ENCODE measurements around the gene DCAF11.

DCAF11 gene

DNA sequence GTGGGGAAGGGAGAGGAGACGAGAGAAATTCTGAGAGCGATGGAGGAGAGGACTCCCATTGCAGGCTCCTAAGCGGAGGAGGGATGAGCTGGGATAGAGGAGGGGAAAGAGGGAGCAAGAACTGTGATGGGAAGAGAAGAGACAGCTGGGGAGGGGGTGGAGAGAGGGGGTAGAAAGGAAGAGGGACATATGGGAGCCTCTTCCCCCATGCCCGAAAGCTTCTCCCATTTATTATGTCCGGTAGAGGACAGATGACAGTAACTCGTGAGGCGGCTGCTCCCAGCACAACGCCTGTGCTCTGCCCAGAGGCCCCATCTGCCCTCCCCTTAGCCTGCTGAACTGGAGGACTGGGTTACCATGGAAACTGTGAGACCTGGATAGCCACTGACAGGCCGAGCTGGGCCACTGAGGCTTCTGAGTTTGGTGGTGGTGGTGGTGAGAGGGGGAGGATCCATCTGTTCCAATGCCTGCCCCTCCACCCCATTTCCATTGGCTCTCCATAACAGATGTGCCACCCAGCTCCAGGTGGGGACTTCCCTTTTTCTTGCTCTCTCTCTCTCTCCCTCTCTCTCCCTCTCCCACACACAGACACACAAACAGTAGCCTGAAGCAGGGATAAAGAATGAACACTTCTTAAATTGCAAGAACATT lies 35.0 kb upstream of the DCAF11 start:
- no peak for DNase-seq

DNA sequence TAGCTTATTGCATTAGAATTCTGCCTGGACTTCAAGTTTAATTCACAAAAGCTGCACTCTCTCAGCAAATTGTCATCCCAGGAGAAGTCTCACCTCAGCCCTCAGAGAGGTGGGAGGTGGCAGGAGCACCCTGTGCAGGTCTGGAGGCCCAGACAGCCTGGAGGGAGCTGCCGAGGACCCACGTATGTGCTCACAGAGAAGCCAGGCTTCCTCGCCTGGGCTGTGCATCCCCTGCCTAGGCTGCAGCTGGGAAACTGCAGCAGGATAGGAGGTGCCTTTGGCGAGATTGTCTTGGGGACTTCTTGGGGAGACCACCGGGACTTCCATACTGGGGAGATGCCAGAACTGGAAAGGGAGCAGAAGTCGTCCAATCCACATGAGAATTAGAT lies 34.4 kb upstream of the DCAF11 start:
- DNase-seq = no peak

DNA sequence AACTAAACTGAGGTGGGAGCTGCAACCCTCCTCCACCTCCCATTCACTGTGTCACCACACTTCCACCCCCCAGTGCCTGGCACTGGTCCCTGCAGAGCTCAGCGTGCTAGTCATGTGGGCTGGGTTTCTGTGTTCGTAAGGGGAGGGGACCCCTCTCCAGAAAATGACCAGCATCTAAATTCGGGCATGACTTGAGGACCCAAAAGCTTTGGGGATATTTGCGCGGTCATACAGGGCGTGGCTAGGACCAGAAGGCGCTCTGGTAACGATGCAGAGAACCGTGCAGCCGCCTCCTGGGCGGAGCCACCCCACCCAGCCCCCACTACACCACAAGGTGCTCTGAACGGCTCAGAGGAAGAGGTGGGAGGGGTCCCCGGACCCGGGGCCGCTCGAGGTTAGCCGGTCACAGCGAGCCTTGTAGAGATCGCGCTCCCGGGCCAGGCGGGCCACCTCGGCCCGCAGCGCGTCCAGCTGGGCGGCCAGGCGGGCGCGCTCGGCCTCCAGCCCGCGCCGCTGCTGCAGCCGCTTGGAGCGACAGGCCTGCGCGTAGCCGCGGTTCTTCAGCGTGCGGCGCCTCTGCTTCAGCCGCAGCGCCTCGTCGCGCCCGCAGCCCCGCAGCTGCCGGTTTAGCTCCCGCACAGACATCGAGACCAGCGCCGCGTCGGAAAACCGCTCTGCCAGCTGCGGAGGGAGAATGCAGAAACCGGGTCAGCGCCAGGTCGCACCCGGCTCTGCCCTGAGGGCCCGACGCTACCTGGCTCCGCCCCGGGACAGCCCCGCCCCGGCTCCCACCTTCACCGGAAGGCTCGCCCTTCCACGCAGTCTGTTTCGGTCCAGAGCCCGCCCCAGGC lies 33.5 kb upstream of the DCAF11 start:
- DNase-seq = no peak

DNA sequence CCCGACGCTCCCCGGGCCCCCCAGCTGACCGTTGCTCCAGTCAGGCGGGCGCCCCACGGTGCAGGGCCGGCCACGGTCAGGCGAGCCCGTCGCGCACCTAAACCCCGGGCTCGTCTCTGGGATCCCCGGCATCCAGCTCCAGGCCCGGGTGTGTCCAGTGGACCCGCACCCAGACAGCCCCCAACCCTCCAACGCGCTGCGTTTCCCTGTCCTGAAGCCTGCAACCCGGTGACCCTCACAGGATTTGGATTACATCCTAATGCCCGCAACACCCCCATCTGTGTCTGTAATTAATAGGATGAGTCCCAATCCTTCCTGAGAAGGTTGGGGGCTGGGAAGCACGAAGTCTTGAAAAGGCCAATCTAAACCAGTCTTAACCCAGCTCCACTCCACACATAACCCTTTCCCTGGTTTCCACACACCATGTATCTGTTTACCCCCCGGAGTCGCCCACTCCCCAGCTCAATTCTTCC lies 32.8 kb upstream of the DCAF11 start:
- DNase-seq = no peak

DNA sequence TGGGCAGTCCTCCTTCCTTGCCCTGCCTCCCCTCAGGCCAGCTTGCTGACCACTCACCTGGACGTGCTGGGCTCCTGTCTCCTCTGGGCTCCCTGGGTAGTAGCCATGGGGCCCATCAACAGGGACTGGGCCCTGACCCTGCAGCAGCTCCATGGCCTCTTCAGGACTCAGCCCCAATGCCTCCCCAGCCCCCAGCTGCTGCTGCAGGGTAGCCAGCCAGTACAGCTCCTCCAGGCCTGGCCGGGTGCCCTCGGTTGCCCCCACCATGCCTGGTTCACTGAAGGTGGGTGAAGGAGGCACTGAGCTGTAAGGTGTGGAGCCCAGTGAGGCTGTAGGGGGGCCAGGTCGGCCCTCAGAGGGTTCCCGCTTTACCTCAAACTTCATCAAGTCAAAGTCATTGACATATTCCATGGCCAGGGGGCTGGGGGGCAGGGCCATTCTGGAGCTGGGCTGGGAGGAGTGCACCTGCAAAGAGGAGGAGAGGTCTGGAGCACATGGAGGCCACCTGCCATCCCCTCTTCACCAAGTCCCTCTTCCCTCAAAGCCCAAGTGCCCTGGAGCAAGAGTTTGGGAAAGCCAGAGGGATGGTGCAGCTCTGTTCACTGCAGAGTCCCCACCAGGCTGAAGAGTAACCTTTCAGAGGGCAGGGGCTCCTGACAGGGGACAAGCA lies 32.0 kb upstream of the DCAF11 start:
- no peak for DNase-seq

DNA sequence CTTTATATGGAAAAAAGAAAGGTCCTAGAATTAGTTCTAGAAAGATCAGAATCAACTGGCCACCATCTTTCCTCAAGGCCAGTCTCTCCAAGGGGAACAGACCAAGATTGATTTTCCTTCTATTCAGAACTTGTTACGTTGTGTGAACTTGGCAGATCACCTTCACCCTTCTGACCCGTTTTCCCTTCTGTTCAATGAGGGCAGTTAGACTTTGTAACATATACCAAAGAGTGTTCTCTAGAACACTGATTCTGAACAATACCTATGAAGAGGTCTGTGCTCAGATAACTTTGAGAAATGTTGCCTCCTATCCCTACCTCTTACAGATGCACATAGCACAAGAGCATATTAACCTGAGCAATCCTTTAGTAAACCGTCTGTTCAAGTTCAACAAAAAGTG lies 31.1 kb upstream of the DCAF11 start:
- DNase-seq = no peak

DNA sequence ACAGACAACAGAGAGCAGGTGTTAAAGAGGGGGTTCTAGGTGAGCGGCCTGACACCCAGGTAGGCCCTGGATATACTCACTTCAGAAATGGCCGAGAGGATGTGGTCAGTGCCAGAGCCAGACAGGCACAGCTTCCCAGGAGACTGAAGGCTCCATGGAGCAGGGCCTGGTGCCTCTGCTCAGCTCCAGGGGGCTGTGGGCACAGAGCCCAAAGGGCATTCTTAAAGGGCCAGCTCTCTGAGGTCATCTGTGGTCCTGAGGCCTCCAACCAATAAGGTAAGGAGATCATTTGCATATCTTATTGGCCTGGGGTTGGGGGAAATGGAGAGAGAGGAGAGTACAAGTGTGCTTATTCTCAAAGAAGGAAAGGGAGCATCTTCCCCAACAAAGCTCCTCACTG lies 30.1 kb upstream of the DCAF11 start:
- no peak for DNase-seq

DNA sequence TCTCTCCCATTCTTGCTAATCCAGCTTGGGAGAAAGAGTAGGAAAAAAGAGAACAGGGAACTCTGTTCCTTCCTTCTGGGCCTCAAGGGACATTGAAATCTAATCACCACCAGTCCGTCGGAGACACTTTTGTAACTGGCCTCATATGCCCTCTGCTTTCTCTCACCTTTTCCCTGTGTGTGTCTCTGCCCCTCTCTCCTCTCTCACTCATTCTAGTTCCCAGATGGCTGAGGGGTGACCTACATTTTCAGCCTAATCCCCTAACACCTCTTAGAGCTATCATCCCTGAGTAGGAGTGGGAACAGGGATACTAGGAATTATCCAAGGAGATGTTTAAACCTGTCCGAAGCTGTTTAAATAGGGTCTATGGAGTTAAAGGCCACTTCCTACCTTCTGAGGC lies 29.4 kb upstream of the DCAF11 start:
- no peak for DNase-seq

DNA sequence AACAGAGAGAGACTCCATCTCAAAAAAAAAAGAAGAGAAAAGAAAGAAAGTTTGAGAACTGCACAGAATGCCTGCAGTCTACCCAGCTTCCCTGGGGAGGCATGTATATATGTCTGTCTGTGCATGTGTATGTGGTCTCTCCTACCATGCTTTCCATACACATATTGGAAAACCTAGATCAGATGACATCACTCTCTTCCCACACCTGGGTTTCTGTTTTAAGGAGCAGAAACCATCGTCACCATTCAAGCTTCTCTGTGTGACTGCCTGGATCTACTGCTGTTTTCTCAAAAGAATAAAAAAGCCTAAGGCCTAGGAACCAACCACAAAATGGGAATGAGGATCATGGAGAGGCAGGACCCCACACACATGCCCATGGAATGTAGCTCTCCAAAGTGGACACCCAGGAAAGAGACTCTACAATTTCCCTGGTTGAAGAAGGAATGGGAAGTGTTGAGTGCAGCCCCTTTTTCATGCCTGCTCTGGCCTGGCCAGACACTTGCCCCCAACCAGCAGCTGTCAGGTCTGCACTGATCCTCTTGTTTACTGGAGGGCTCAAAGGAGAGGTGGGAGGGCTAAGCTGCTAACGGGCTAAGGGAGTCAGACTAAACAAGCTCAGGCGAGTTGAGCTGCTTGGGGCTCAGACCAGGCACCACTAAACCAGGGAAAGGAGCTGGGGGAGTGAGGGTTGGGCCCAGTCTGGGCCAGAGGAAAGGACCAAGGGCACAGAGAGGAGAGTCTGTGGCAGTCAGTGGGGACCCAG lies 28.2 kb upstream of the DCAF11 start:
- DNase-seq = no peak

DNA sequence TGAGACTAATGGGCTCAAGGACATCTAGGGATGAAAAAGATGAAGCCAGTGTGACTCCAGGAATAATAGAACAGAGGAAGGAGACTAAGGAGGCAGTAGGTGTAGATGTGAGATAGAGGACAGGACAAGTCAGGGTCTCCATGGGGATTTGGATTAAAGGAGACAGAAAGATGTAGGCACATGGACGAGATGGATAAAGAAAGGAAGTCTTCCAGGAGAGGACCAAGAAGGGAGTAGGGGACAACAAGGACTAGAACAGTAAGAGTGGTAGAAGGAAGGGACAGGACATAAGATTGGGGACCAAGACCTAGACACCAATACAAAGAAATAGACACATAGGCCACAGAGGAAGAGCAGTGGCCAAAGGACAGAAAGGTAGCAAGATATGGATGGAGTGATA lies 27.6 kb upstream of the DCAF11 start:
- DNase-seq = no peak

DNA sequence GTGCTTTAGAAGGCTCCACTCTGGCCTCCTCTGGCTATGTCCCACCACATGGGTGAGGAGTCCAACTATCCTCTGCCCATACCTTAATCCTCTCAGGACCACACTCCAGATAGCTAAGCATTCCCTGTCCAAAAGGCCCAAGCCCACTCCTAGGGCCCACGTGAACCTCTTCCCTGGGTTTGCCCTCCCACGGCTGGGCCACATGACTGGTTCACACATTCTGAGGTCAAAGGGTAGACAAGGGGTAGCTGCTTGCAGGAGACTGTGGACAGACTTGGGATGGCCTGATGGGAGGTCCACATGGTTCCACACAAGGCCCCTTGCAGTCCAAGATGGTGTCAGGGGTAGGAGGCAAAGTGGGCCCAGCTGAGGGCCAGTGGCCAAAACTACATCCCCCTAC lies 26.5 kb upstream of the DCAF11 start:
- no peak for DNase-seq

DNA sequence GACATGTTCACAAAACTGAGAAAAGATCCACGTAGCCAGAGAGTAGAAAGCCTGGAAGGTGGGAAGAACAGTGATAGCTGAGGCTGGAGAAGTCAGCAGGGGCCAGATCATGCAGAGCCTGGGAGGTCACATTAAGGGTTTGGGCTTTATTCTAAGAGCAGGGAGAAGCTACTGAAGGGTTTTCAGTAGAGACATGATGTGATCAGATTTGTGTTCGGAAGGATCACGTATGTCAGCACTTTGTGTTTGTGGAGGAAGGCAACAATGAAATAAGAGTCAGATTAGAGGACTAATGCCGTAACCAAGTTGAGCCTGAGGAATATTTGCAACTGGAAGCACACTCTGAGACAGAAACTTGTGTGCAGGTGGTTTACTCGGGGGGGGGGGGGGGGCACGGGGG lies 24.7 kb upstream of the DCAF11 start:
- no peak for DNase-seq

DNA sequence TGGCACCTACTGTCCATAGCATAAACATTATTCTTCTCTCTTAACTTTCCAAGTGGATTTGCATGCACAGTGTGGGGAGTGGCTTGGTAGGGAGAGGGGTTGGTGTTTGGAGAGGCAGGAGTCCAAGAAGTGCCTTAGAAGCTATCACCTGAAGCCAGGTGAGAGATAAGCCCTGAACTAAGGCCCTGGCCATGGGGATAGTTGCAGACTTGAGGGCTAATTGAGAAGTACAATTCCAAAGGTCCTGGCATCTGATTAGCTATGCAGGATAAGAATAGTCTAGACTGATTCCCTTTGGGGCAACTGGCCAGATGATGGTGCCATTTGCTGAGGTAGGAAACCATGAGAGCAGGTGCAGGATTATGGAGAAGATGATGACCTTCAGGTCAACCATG lies 22.5 kb upstream of the DCAF11 start:
- no peak for DNase-seq

DNA sequence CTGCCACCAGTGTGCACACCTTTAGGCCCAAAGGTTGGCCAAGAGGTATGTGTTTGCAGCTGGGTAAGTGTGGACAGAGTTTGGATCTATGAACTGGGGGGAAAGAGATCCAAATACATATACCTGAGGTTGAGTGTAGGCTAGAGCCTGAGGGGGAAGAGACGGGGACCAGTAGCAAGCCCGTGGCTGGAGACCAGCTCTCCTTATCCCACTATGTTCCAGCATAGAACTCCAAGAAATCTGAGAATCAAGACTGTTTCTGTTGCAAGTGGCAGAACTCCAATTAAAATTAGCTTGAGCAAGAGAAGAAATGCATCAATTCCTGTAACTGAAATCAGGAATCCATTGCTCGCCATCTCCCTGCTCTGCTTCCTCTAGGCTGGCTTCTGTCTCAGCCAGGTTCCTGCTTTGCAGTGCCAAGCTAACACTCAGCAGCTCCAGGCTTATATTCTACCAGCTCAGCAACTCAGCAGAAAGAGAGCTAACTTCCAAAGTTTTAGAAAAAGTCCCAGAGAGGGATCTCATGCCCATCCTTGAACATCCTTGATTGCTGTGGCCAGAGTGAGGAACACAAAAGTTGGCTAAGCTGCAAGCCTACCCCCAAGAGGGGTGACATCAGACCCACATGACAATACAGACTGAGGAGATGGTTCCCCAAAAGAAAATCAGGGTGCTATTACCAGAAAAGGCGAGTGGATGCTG lies 21.9 kb upstream of the DCAF11 start:
- DNase-seq = no peak

DNA sequence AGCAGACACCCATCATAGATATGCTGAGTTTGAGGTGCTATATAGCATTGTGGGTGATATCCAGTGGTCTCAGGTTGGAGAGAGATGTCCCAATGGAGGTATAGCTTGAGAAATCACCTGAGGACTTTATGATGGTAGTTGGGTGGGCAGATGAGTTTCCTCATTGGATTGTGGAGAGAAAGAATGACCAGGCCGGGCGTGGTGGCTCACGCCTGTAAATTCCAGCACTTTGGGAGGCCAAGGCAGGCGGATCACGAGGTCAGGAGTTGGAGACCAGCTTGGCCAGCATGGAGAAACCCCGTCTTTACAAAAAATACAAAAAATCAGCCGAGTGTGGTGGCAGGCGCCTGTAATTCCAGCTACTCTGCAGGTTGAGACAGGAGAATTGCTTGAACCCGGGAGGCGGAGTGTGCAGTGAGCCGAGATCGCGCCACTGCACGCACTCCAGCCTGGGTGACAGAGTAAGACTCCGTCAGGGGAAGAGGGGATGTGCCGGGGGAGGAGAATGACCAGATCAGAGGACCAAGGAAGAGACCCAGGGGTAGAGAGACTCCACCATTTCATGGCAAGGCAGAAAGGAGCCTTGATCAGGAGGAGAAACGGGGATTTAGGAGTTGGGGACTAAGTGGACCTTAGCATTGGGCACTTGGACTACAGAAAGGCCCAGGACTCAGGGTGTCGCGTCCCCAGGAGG lies 21.2 kb upstream of the DCAF11 start:
- DNase-seq = no peak

DNA sequence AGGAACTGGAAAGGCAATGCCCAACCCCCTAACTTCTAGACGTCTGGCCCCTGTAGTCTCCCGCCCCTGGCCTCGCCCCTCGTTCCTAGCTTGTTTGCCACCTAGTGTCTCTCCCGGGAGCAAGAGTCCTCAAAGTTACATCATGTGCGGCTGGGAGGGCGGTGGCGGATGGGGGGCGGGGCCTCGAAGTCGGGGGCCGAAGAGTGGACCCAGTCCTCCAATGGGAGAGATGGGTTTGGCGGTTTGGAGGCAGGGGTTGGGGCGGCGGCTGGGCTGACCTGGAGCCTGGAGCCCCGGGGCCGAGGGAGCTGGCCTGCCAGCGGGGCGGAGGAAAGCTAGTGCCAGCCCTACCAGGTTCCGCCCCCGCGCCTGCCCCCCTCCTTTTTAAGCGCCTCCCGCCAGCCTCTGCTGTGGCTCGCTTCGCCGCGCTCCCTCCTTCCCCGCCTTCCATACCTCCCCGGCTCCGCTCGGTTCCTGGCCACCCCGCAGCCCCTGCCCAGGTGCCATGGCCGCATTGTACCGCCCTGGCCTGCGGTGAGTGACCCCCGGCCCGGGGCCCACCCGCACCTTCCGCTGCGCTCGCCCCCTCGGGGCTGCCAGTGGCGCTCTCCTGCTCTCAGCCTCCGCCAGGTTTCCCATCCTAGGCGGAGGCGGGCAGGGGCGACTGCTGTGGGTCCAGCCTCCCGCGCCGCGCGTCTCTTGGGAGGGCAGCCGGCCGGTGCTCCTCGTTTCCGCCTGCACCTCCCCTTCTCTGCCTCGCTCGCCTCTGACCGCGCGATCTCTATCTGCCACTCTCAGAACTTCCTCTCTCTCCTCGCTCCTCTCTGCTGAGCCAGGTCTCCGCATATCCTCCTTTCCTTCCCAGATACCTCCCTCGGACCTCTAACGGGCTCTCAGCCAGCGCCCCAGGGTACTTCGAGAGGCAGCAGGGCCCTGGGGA lies 20.4 kb upstream of the DCAF11 start, which contains the start of gene PCK2:
TSS of gene PCK2 (plus strand) at position 411 of the 940 bp plus-strand sequence. CDS start at position 506, 95 bp downstream.
- DNase-seq = peak; percentile 76

DNA sequence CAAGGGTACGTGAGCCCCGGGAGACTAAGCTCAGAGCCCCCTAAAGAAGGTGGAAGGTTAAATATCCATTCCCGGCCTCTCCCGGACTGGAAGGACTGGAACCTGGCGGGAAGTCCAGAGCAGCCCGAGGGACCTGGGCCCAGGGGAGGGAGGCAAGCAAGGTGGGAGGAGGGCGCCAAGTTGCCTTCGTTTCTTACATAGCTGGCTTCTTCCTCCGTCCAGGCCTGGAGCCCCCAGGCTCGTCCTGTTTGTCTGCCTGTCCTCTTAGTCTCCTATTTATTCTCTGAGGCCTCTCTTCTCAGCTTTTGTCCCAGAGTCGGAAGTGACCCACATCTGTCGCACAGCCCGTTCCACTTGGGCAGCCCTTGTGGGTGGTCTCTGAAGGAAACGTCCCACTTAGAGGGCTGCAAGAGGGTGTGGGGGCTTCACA lies 19.7 kb upstream of the DCAF11 start:
- no peak for DNase-seq

DNA sequence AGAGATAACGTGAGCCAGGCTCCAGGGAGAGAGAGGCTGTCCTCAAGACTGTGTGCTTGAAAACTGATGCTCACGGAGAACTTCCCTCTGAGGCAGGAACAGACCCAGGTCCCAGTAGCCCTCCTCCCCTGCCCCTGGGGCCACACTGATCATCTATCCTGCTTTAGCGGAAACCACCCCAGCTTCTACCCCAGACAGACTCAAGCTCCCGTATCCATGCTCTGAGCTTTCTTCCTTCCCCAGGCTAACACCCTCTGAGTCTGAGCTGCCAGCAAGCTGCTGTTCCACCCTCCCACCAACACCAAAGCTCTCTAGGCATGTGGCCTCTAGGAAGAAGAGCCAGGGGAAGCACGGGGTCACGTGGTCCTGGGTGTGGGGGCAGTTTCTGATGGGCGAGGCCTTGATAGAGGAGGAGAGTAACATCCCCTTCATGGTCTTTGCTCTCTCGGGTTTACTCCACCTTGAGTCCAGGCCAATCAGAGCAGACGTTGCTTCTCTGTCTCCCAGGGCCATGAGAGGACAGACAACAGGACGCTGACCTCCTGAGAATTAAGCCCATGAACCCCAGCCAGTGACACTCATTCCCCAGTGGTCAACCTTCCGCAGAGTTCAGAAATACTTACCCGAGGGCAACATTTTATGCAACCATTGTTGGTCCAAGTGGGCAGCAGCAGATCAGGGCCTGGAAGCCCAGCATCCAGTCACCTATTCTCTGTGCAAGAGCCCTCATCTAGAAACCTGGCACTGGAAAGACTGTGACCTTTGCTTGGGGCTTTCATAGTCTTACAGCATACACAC lies 19.1 kb upstream of the DCAF11 start:
- peak; percentile 5 for DNase-seq

DNA sequence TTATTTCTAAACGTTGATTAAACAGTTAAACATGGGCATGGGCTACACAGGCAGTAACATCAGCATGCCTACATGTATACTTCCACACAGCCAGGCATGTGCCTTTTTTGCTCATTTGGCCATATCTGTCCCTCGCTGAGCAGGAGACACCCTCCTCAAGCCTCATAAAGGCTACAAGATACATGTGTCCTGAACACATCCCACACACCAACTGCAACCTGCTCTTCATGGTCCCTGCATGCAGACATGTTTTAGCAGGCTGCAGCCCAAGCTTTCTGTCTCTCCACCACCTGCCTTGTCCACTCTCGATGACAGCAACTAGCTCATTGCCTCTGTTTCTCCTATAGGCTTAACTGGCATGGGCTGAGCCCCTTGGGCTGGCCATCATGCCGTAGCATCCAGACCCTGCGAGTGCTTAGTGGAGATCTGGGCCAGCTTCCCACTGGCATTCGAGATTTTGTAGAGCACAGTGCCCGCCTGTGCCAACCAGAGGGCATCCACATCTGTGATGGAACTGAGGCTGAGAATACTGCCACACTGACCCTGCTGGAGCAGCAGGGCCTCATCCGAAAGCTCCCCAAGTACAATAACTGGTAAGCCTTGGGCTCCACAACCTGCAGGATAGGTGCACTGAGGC lies 17.9 kb upstream of the DCAF11 start:
- DNase-seq = no peak

Measured in SIG-M5 (cell line).